ENCODE data around the gene AUTS2. TPM values are rescaled to one million over a fixed set of nuclear protein-coding genes. Genes with fewer than 3 reads are reported as not detected.

Gene AUTS2
- total and polyA plus RNA-seq, 2 experiments from 2014 or later = 32.0 to 91.0 TPM

GRCh38 chr7:70710651-70711050 is 1112.4 kb downstream of the AUTS2 start (continued):
- TF ChIP-seq POLR2AphosphoS5 (IDR thresholded peaks at IDR 0.05; ENCODE audit: low read depth) (no peak), EZH2phosphoT487 (IDR thresholded peaks at IDR 0.05; ENCODE audit: unreplicated experiment) (no peak), STAT1 (IDR thresholded peaks at IDR 0.05; ENCODE audit: unreplicated experiment) (no peak), EZH2 (IDR thresholded peaks at IDR 0.05; ENCODE audit: low read depth, unreplicated experiment) (no peak), ETS1 (IDR thresholded peaks at IDR 0.05) (no peak)

- peaks cover 13% of the 10 kb centered on the region for H3K27me3 Mint-ChIP-seq (ENCODE audit: insufficient read depth, low read depth, poor library complexity)
- H3K4me1 ChIP-seq (ENCODE audit: insufficient read depth) = peaks cover 43% of the 10 kb centered on the region
- peaks cover 2% of the 10 kb centered on the region; the same call in 1 of the 2 replicates for H3F3A ChIP-seq (replicated peaks; ENCODE audit: low read depth)
- no peaks in the 10 kb centered on the region for H3K9me2 ChIP-seq (ENCODE audit: insufficient read depth)
- peaks cover 76% of the 10 kb centered on the region for H4K20me1 ChIP-seq (replicated peaks; ENCODE audit: insufficient read depth)
- H3K36me3 ChIP-seq (ENCODE audit: insufficient read depth) = peaks cover 8% of the 10 kb centered on the region; the same call in 1 of the 2 replicates
- peaks cover 47% of the 10 kb centered on the region for H3K4me1 Mint-ChIP-seq
- peaks cover 55% of the 10 kb centered on the region for H3K36me3 Mint-ChIP-seq (ENCODE audit: low read depth)
- no peak overlapping the region for H3K4me3 Mint-ChIP-seq
- H3K27ac ChIP-seq (ENCODE audit: low read depth) = no peak overlapping the region
- no peak overlapping the region for H3K4me3 ChIP-seq
- peaks cover 100% of the 10 kb centered on the region for H3K79me2 ChIP-seq (replicated peaks; ENCODE audit: insufficient read depth)
- no peak overlapping the region for H3K4me2 ChIP-seq
- no peaks in the 10 kb centered on the region for H3K27me3 ChIP-seq (ENCODE audit: insufficient read depth)
- TF ChIP-seq REST (IDR thresholded peaks at IDR 0.05; ENCODE audit: unreplicated experiment) (no peak), ZNF331 (CRISPR knock-in tag; IDR thresholded peaks at IDR 0.05; ENCODE audit: low read depth) (no peak), STAT1 (IDR thresholded peaks at IDR 0.05; ENCODE audit: unreplicated experiment) (no peak), ZNF462 (CRISPR knock-in tag; IDR thresholded peaks at IDR 0.05) (no peak), CTCF (conservative IDR thresholded peaks at IDR 0.05; ENCODE audit: low read depth in 2 of 2) (no peak), EZH2 (IDR thresholded peaks at IDR 0.05; ENCODE audit: low read depth, unreplicated experiment) (no peak), ETS1 (IDR thresholded peaks at IDR 0.05) (no peak), EZH2phosphoT487 (IDR thresholded peaks at IDR 0.05; ENCODE audit: unreplicated experiment) (no peak), NANOG (IDR thresholded peaks at IDR 0.05; ENCODE audit: borderline replicate concordance) (no peak)
- H3K27ac Mint-ChIP-seq = no peak overlapping the region; the same call in 1 of the 2 replicates
- H2AFZ ChIP-seq = no peak overlapping the region
- no peak; the same call in 2 of the 3 replicates for ATAC-seq
- peaks cover 21% of the 10 kb centered on the region for H3K9me3 Mint-ChIP-seq
- no peak for DNase-seq (ENCODE audit: low spot score)
Measured at GRCh38 chr7:70711452-70711851, 1113.2 kb downstream of the AUTS2 start.

All from GM23338 (cell line).